ENCODE measurements around the gene SNAPC3. TPM values are rescaled to one million over a fixed set of nuclear protein-coding genes. Genes with fewer than 3 reads are reported as not detected.
A peak's percentile ranks its signal among the peaks of the same experiment; 100 is the strongest.

SNAPC3 gene
- total RNA-seq, 1 experiment from 2014 or later: 21.9 TPM

DNA sequence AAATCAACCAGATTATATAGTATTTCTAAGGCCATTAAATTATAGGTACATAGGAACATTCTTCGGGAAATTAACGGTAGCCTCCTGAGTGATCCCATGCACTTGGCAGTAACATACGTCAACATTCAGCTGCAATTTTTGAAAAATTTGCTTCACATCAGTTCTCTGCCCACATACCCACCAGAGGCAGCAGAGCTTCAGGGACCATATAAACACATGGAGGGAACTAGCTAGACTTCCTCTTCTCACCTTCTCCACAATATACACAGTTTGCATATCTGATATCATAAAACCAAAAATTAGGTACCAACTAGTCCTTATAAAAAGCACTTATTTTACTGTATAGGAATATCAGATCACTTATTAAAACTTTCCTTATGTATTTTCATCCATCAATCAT, 83.2 kb downstream of the SNAPC3 start:
- no TSS peak for BruUV-seq (replicated peaks)
- TF ChIP-seq, protein P1, sequence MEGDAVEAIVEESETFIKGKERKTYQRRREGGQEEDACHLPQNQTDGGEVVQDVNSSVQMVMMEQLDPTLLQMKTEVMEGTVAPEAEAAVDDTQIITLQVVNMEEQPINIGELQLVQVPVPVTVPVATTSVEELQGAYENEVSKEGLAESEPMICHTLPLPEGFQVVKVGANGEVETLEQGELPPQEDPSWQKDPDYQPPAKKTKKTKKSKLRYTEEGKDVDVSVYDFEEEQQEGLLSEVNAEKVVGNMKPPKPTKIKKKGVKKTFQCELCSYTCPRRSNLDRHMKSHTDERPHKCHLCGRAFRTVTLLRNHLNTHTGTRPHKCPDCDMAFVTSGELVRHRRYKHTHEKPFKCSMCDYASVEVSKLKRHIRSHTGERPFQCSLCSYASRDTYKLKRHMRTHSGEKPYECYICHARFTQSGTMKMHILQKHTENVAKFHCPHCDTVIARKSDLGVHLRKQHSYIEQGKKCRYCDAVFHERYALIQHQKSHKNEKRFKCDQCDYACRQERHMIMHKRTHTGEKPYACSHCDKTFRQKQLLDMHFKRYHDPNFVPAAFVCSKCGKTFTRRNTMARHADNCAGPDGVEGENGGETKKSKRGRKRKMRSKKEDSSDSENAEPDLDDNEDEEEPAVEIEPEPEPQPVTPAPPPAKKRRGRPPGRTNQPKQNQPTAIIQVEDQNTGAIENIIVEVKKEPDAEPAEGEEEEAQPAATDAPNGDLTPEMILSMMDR (IDR thresholded peaks at IDR 0.05; ENCODE audit: unreplicated experiment): no peak
- Mint-ChIP-seq H3K27me3 (ENCODE audit: insufficient read depth, unreplicated experiment) (no peaks in the 10 kb centered on the region), H3K9me3 (ENCODE audit: unreplicated experiment) (no peaks in the 10 kb centered on the region), H3K4me3 (ENCODE audit: unreplicated experiment) (no peak overlapping the region), H3K27ac (ENCODE audit: low read depth, unreplicated experiment) (no peak overlapping the region), H3K36me3 (ENCODE audit: insufficient read depth, unreplicated experiment) (peaks cover 53% of the 10 kb centered on the region), H3K4me1 (ENCODE audit: insufficient read depth, unreplicated experiment) (peaks cover 18% of the 10 kb centered on the region)
- CTCF ChIA-PET: interaction anchor here (0.6 to 0.8 kb wide), 2 partner anchors 33 to 98 kb away, joined by 3 read pairs; no protein-coding TSS in a partner anchor
- intact Hi-C loops (cut with micrococcal nuclease): no loop called here
- POLR2A ChIA-PET: no interaction called here
- no peak for DNase-seq (ENCODE audit: unreplicated experiment)

DNA sequence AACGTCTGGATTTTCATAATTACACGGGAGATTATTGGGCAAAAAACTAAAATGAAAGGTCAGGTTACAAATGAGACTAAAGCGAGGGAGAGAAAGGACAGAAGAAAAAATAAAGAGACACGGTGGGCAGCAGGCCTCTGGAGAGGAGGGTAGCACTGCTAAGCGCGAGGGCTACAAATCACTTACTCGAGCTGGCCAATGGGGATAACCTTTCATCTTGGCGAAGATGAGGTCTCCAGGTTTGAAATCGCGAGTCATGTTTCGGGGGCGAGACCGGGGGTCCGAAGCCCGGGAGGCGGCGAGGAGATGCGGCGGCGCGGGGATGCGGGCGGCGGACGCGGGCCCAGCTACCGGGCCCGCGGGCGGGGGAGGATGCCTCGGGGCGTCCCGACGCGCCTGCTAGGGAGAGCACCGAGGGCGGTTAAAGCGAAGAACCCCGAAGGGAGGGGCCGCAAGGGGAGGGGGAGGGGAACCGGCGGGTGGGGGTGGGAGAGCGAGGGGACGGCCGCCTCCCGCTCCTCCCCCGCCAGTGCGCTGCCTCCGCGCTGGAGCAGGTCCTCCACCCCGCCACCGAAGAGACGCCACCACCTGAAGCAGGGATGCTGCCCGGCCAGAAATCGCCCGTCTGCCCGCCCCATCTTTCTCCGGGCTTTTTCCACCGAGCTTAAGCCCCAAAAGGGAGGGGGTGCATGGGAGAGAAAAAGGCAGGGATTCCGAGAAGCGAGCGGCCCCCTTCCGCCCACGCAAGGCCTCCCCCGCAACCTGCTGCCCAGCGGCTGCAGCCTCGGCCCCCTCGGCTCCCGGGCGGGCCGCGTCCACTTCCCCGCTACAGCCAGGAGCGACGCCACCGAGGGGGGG, 87.5 kb downstream of the SNAPC3 start:
- CTCF ChIA-PET: interaction anchor here (0.7 to 1.0 kb wide), 3 partner anchors 9 to 96 kb away, joined by 3 read pairs; no protein-coding TSS in a partner anchor

DNA sequence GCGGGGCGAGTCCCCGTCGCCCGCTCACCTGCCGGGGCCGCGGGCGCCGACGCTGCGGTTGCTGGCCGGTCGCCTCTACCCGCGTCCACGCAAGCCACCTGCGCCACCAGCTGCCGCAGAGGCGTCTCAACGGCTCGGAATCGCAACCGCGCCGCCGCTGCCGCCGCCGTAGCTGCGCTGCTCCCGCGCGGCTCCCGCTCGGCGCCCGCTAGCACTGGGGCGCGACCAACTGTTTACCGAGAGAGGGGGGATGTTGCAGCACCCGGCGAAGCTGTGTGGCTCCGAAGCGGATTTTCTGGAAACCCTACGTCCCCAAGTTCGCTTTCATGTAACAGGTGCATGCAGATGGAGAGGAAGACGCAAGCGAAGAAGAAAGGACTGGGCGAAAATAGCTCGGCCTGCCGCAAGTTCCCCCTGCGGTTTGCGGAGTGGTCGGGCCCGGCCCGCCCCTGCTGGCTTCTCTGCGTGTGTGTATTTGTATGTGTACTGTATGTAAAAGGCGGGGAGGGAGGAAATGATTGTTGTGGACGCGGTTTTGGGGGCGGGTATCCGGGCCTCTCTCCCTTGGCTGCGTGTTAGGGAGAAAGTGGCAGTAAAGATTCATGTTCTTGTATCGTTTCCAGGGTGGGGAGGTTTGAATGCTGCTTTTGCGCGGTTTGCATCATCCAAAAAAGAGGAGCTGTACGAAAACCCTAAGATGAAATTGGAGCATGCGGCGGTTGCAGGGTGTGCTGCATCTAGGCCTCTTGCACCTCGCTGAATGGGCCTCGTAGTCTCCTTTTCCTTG, 88.3 kb downstream of the SNAPC3 start, which contains the start of gene PSIP1:
Gene PSIP1 (minus strand): TSS at position 182 of the 787 bp plus-strand sequence. CDS start 782 bp downstream, outside the sequence.
- peaks cover 34% of the 10 kb centered on the region for H3K4me1 Mint-ChIP-seq (ENCODE audit: insufficient read depth, unreplicated experiment)
- TF ChIP-seq, protein P1 (IDR thresholded peaks at IDR 0.05; ENCODE audit: unreplicated experiment): no peak
- H3K36me3 Mint-ChIP-seq (ENCODE audit: insufficient read depth, unreplicated experiment): peaks cover 22% of the 10 kb centered on the region
- ChIA-PET POLR2A (interaction anchor here (0.7 to 3.5 kb wide), 21 partner anchors 9 to 218 kb away, joined by 3 to 52 read pairs (median 4); partner anchors contain the start of genes CCDC171, SNAPC3 and TTC39B), CTCF (interaction anchor here (0.7 to 1.0 kb wide), 3 partner anchors 10 to 95 kb away, joined by 3 read pairs; no protein-coding TSS in a partner anchor)
- peak within 1 kb of the TSS; percentile 100 for H3K27ac Mint-ChIP-seq (ENCODE audit: low read depth, unreplicated experiment)
- peak within 1 kb of the TSS; percentile 85 for H3K4me3 Mint-ChIP-seq (ENCODE audit: unreplicated experiment)
- peak; percentile 83 for DNase-seq (ENCODE audit: unreplicated experiment)
- H3K27me3 Mint-ChIP-seq (ENCODE audit: insufficient read depth, unreplicated experiment): no peaks in the 10 kb centered on the region
- TSS peak; percentile 80 for BruUV-seq (replicated peaks)
- H3K9me3 Mint-ChIP-seq (ENCODE audit: unreplicated experiment): no peaks in the 10 kb centered on the region
- intact Hi-C loops (cut with micrococcal nuclease): loop anchor here (2.0 to 5.0 kb wide), 2 partner anchors 42 to 96 kb away; partner anchors contain the start of gene CCDC171

More for the DNA sequence above, 87.5 kb downstream of the SNAPC3 start:
- TF ChIP-seq, protein P1 (IDR thresholded peaks at IDR 0.05; ENCODE audit: unreplicated experiment): no peak
- H3K4me3 Mint-ChIP-seq (ENCODE audit: unreplicated experiment): peak overlapping the region; percentile 85
- POLR2A ChIA-PET: interaction anchor here (0.6 to 3.5 kb wide), 16 partner anchors 11 to 285 kb away, joined by 3 to 52 read pairs (median 4); partner anchors contain the start of genes CCDC171 and SNAPC3
- no peaks in the 10 kb centered on the region for H3K27me3 Mint-ChIP-seq (ENCODE audit: insufficient read depth, unreplicated experiment)
- intact Hi-C loops (cut with micrococcal nuclease): loop anchor here (2.0 to 5.0 kb wide), 2 partner anchors 43 to 97 kb away; partner anchors contain the start of gene CCDC171
- H3K4me1 Mint-ChIP-seq (ENCODE audit: insufficient read depth, unreplicated experiment): peaks cover 34% of the 10 kb centered on the region
- H3K27ac Mint-ChIP-seq (ENCODE audit: low read depth, unreplicated experiment): peak overlapping the region; percentile 100
- peak; percentile 25 for DNase-seq (ENCODE audit: unreplicated experiment)
- no peaks in the 10 kb centered on the region for H3K9me3 Mint-ChIP-seq (ENCODE audit: unreplicated experiment)
- no TSS peak for BruUV-seq (replicated peaks)
- peaks cover 29% of the 10 kb centered on the region for H3K36me3 Mint-ChIP-seq (ENCODE audit: insufficient read depth, unreplicated experiment)

Other genes starting within 250 kb of the SNAPC3 start
- gene TTC39B, start 115.7 kb upstream of the SNAPC3 start, total RNA-seq (2022): 22.8 and 23.3 TPM in 2 replicates
- 55.3 and 57.8 TPM in 2 replicates for gene PSIP1, start 88.1 kb downstream of the SNAPC3 start, total RNA-seq (2022)
- 1.7 and 1.8 TPM in 2 replicates for gene CCDC171, start 130.2 kb downstream of the SNAPC3 start, total RNA-seq (2022)